ENCODE data around the gene MAGI3.

DNA sequence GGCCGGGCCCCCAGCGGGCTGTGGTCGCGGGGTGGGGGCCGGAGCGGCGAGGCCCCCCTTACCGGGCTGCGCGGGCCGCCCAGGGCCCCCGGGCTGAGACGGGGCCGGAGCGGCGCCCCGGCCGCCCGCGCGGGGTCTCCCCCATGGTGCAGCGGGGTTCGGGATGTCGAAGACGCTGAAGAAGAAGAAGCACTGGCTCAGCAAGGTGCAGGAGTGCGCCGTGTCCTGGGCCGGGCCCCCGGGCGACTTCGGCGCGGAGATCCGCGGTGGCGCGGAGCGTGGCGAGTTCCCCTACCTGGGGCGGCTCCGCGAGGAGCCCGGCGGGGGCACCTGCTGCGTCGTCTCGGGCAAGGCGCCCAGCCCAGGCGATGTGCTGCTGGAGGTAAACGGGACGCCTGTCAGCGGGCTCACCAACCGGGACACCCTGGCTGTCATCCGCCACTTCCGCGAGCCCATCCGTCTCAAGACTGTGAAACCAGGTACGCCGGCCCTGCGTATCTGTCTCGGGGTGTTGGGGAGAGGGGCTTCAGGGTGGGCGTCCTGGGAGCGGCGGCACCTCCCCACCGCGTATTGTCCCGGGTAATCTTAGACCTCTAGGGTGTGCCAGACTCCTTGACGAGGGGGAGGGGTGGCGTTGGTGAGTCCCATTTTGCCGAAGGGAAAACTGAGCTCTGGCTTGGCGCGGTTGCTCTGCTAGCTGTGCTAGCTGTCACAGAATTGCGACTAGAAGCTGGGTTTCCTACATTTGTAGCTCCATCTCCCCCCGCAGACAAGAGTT is 745 bp downstream of the MAGI3 start:
- TF ChIP-seq, protein P1, sequence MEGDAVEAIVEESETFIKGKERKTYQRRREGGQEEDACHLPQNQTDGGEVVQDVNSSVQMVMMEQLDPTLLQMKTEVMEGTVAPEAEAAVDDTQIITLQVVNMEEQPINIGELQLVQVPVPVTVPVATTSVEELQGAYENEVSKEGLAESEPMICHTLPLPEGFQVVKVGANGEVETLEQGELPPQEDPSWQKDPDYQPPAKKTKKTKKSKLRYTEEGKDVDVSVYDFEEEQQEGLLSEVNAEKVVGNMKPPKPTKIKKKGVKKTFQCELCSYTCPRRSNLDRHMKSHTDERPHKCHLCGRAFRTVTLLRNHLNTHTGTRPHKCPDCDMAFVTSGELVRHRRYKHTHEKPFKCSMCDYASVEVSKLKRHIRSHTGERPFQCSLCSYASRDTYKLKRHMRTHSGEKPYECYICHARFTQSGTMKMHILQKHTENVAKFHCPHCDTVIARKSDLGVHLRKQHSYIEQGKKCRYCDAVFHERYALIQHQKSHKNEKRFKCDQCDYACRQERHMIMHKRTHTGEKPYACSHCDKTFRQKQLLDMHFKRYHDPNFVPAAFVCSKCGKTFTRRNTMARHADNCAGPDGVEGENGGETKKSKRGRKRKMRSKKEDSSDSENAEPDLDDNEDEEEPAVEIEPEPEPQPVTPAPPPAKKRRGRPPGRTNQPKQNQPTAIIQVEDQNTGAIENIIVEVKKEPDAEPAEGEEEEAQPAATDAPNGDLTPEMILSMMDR (conservative IDR thresholded peaks at IDR 0.05 in 1 of 2, IDR thresholded peaks at IDR 0.05 in 1 of 2; ENCODE audit: low read depth in 1 of 2, low read length in 2 of 2): peak in 1 of 2 donors; percentile 2
- TF ChIP-seq EZH2 (IDR thresholded peaks at IDR 0.05; ENCODE audit: low read length, missing control alignments): no peak
